NOMO-1 (cell line): ENCODE data around the gene CENPH.
"Not testable (repeated sequence)": the region's sequence is repeated elsewhere in the genome, so short reads cannot be mapped to it uniquely, and the experiment has no call there.

ENCODE experiments used
- DNase-seq, 2 experiments: peaks; one replicate each; lab custom pipeline; 2025; ENCODE audit not compliant: unreplicated experiment in 2 of 2; lab: John Stamatoyannopoulos, UW

The CENPH gene

GRCh38 chr5:69245031-69245430 is 55.6 kb downstream of the CENPH start:
- no peak for DNase-seq

- DNase-seq: no peak
These were observed 58.6 kb downstream of the CENPH start for GRCh38 chr5:69248019-69248418.

- no peak for DNase-seq
These were observed 61.2 kb downstream of the CENPH start for GRCh38 chr5:69250593-69250992.

- DNase-seq: no peak
These were observed 63.1 kb downstream of the CENPH start for GRCh38 chr5:69252437-69252836.

- not testable (repeated sequence) for DNase-seq
These were observed 66.6 kb downstream of the CENPH start for GRCh38 chr5:69255940-69256339.

GRCh38 chr5:69257577-69257976 is 68.2 kb downstream of the CENPH start:
- no peak for DNase-seq
